ENCODE data around the gene MARK3. TPM values are rescaled to one million over a fixed set of nuclear protein-coding genes. Genes with fewer than 3 reads are reported as not detected.

The MARK3 gene
- total and polyA plus RNA-seq, 2 of the 4 experiments (the other 2 are of a cell fraction): 78.5 to 80.5 TPM

DNA sequence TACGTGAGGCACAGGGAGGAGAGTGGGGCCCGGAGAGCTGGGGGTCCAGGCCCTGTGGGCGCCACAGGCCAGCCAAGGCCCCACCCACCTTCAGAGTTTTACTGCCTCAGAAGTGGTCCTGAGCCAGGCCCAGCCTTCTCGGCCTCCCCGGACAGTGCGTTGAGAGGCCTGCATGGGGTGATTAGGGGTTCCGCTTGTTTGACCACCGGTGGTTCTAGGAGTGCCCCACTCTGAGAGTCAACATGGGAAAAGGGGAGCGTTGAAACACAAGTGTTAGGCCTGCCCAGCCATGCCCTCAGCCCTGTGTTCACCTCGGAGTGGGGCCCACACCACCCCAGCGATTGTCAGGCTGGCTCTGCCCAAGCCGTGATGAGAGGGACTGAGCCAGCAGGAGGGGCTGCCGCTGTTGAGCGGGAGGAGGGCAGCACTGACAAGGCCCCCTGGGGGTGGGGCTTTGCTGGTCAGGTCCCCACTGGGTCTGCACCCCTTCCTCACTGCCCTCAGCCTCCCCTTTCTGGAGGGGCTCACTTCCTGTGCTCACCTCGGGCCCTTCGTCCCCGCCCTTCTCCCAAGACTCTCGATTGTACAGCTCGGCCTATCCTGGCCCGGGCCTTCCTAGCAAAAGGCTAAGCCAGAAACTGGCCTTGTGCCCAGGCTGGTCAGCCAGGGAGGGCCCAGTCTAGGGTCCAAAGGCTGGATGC, 132.7 kb downstream of the MARK3 start:
- 46% methylated on average over 6 of the region's 20 CpGs; no CpG with 5 or more reads in 1 of the 2 experiments for WGBS, 2 experiments (ENCODE audit: extremely low coverage in 2 of 2, insufficient read length in 1 of 2)
- intact Hi-C loops (cut with micrococcal nuclease) (loop anchor here (1.0 kb wide), 1 partner anchor 28 kb away; no protein-coding TSS in a partner anchor), dilution Hi-C loops (cut with HindIII; ENCODE audit: low sequenced_read_pairs, unreplicated experiment) (no loop called here), in situ Hi-C loops (cut with MboI; ENCODE audit: low sequenced_read_pairs) (no loop called here)
- H2BK15ac ChIP-seq (ENCODE audit: low read depth, low read length): no peak overlapping the region
- H4K5ac ChIP-seq (ENCODE audit: low read depth, low read length): peak overlapping the region; percentile 19; the same call in 1 of the 2 replicates
- no peak overlapping the region for H2BK120ac ChIP-seq (ENCODE audit: low read depth, low read length)
- H3K36me3 ChIP-seq (ENCODE audit: control insufficient read depth, insufficient read depth, low read length): peaks cover 2% of the 10 kb centered on the region; the same call in 1 of the 2 replicates
- H3K4me1 ChIP-seq (ENCODE audit: control insufficient read depth, insufficient read depth, low read length): peaks cover 20% of the 10 kb centered on the region
- H3K9ac ChIP-seq (ENCODE audit: low read depth, low read length): peak overlapping the region; percentile 16; the same call in 1 of the 2 replicates
- no peak overlapping the region for H2BK20ac ChIP-seq (ENCODE audit: low read depth, low read length)
- no peaks in the 10 kb centered on the region for H3K9me1 ChIP-seq (ENCODE audit: insufficient read depth, low read length)
- H2AK9ac ChIP-seq (replicated peaks; ENCODE audit: low read depth, low read length, poor library complexity): peak overlapping the region; percentile 60
- H3K23ac ChIP-seq (ENCODE audit: low read depth, low read length): no peak overlapping the region
- peaks cover 6% of the 10 kb centered on the region; the same call in 1 of the 2 replicates for H3K27me3 ChIP-seq (ENCODE audit: control insufficient read depth, insufficient read depth, low read length)
- peak overlapping the region; percentile 71 for H2AFZ ChIP-seq (replicated peaks; ENCODE audit: low read length, poor library complexity)
- no TSS peak for BruUV-seq (replicated peaks)
- H3K14ac ChIP-seq (replicated peaks; ENCODE audit: low read depth, low read length): no peak overlapping the region
- H3K4ac ChIP-seq (ENCODE audit: low read depth, low read length): no peak overlapping the region; the same call in 1 of the 2 replicates
- DNase-seq (no peak), ATAC-seq (ENCODE audit: low read depth) (peak; percentile 16)
- H3K27ac ChIP-seq (ENCODE audit: insufficient read depth, low read length): 0 out of 2 replicates have a peak overlapping the region, but pooled peaks have one; percentile 6
- no peak overlapping the region for H3K4me2 ChIP-seq (ENCODE audit: low read depth, low read length)
- H3K56ac ChIP-seq (ENCODE audit: extremely low read depth, insufficient read depth, low read length): no peak overlapping the region
- peaks cover 0 to 13% of the 10 kb centered on the region in 2 experiments; a peak in 1 of 4 replicates for H3K79me1 ChIP-seq (ENCODE audit: low read depth in 1 of 2, low read length in 2 of 2)
- no peak overlapping the region for H2AK5ac ChIP-seq (ENCODE audit: low read depth, low read length)
- no peak overlapping the region for H2BK5ac ChIP-seq (ENCODE audit: low read depth, low read length, poor library complexity, severe bottlenecking)
- TF ChIP-seq RFX5 (IDR thresholded peaks at IDR 0.05; ENCODE audit: low read depth, low read length) (no peak), MXI1 (IDR thresholded peaks at IDR 0.05; ENCODE audit: borderline replicate concordance, low read depth, low read length) (no peak)
- no peak overlapping the region for H3K4me3 ChIP-seq (ENCODE audit: insufficient read depth, low read depth, low read length)
- H3K9me3 ChIP-seq (ENCODE audit: control insufficient read depth, insufficient read depth, low read length): no peaks in the 10 kb centered on the region
- CTCF ChIA-PET: interaction anchor here (0.5 to 1.5 kb wide), 4 partner anchors 11 to 148 kb away, joined by 3 to 7 read pairs (median 5); partner anchors contain the start of gene TRMT61A
- peaks cover 19% of the 10 kb centered on the region for H4K20me1 ChIP-seq (ENCODE audit: insufficient read depth, low read length)
- no peak overlapping the region for H4K91ac ChIP-seq (ENCODE audit: insufficient read depth, low read depth, low read length)
- POLR2A ChIA-PET (ENCODE audit: unreplicated experiment): no interaction called here
- peak overlapping the region in 1 of 2 experiments; percentile 30; a peak in 1 of 4 replicates for H4K8ac ChIP-seq (ENCODE audit: low read depth in 2 of 2, low read length in 2 of 2)
- no peak overlapping the region for H3K18ac ChIP-seq (ENCODE audit: low read depth, low read length)

Measured in IMR-90 (cell line).